ENCODE data around the gene RPTOR.

Gene RPTOR

GRCh38 chr17:80846932-80847331, 302.3 kb downstream of the RPTOR start:
- H3K4me3 ChIP-seq (ENCODE audit: control insufficient read depth, low read depth, low read length), result no peak overlapping the region
- TF ChIP-seq, protein P1, sequence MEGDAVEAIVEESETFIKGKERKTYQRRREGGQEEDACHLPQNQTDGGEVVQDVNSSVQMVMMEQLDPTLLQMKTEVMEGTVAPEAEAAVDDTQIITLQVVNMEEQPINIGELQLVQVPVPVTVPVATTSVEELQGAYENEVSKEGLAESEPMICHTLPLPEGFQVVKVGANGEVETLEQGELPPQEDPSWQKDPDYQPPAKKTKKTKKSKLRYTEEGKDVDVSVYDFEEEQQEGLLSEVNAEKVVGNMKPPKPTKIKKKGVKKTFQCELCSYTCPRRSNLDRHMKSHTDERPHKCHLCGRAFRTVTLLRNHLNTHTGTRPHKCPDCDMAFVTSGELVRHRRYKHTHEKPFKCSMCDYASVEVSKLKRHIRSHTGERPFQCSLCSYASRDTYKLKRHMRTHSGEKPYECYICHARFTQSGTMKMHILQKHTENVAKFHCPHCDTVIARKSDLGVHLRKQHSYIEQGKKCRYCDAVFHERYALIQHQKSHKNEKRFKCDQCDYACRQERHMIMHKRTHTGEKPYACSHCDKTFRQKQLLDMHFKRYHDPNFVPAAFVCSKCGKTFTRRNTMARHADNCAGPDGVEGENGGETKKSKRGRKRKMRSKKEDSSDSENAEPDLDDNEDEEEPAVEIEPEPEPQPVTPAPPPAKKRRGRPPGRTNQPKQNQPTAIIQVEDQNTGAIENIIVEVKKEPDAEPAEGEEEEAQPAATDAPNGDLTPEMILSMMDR (IDR thresholded peaks at IDR 0.05; ENCODE audit: control insufficient read depth, insufficient read depth, low read depth, low read length, missing control alignments), result no peak
- DNase-seq (ENCODE audit: low read depth), result no peak

DNA sequence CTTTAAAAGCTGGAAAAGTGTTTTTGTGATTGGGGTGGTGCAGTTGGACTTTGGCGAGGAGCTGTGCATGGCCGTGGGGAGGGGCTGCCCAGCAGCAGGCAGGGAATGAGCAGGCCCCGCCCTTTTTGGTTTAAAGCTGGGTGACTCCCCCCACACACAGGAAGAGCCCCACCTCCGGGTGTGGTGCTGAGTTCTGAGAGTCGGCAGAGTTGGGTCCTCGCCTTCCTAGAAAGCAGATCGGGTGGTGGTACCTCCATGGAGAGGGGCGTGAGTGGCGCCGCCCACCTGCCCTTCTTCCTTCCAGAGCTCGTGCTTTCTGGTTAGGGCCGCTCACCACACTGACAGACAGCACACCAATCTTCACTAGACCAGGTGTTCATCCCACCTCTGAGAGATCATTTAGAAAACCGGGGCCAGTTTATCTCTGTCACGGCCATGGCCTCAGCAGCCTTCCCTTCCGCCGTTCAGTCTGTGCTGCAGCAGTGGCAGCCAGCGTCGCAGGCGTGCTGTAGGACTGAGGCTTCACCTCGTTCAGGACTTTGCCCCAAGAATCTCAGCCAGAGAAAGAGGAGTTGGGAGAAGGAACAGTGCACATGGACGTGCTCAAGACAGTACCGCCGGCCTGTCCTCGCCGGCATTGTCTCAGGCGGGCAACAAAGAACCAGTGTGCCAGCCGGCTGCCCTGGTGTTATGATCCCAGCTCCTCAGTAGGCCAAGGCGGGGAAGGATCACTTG, 303.0 kb downstream of the RPTOR start:
- TF ChIP-seq, protein P1 (IDR thresholded peaks at IDR 0.05; ENCODE audit: control insufficient read depth, insufficient read depth, low read depth, low read length, missing control alignments), result no peak
- H3K4me3 ChIP-seq (ENCODE audit: control insufficient read depth, low read depth, low read length), result no peak overlapping the region
- DNase-seq (ENCODE audit: low read depth), result no peak

GRCh38 chr17:80848449-80849102, 303.9 kb downstream of the RPTOR start:
- no peak overlapping the region for H3K4me3 ChIP-seq (ENCODE audit: control insufficient read depth, low read depth, low read length)
- DNase-seq (ENCODE audit: low read depth), result no peak
- TF ChIP-seq, protein P1 (IDR thresholded peaks at IDR 0.05; ENCODE audit: control insufficient read depth, insufficient read depth, low read depth, low read length, missing control alignments), result no peak

- no peak overlapping the region for H3K4me3 ChIP-seq (ENCODE audit: control insufficient read depth, low read depth, low read length)
- TF ChIP-seq, protein P1 (IDR thresholded peaks at IDR 0.05; ENCODE audit: control insufficient read depth, insufficient read depth, low read depth, low read length, missing control alignments), result no peak
- no peak for DNase-seq (ENCODE audit: low read depth)
Observed at GRCh38 chr17:80849119-80849518, 304.5 kb downstream of the RPTOR start.

DNA sequence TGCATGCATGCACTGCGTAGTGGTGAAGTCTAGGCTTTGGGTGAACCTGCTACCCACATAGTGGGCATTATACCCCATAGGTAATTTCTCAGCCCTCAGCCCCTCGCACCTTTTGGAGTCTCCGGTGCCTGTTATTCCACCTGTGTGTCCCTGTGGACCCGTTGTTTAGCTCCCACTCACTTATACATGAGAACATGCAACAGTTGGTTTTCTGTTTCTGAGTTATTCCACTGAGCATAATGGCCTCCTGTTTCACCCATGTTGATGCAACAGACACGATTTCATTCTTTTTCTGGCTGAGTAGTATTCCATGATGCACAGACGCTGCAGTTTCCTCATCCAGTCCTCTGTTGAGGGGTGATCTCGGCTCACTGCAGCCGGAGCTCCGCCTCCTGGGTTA, 305.5 kb downstream of the RPTOR start:
- no peak for DNase-seq (ENCODE audit: low read depth)
- TF ChIP-seq, protein P1 (IDR thresholded peaks at IDR 0.05; ENCODE audit: control insufficient read depth, insufficient read depth, low read depth, low read length, missing control alignments), result no peak
- H3K4me3 ChIP-seq (ENCODE audit: control insufficient read depth, low read depth, low read length), result no peak overlapping the region

- TF ChIP-seq, protein P1 (IDR thresholded peaks at IDR 0.05; ENCODE audit: control insufficient read depth, insufficient read depth, low read depth, low read length, missing control alignments), result no peak
- DNase-seq (ENCODE audit: low read depth), result no peak
Observed at GRCh38 chr17:80850817-80851216, 306.2 kb downstream of the RPTOR start.

More at GRCh38 chr17:80850817-80851216, 306.2 kb downstream of the RPTOR start:
- H3K4me3 ChIP-seq (ENCODE audit: control insufficient read depth, low read depth, low read length), result no peak overlapping the region
